Left forelimb (tissue), 1 donor: ENCODE data around the gene TNFRSF25.

ENCODE experiments used
- DNase-seq: peaks from one replicate; pipeline ENCODE4 v3.0.0-alpha.2; 2018; ENCODE audit warnings: low spot score

The TNFRSF25 gene

DNA sequence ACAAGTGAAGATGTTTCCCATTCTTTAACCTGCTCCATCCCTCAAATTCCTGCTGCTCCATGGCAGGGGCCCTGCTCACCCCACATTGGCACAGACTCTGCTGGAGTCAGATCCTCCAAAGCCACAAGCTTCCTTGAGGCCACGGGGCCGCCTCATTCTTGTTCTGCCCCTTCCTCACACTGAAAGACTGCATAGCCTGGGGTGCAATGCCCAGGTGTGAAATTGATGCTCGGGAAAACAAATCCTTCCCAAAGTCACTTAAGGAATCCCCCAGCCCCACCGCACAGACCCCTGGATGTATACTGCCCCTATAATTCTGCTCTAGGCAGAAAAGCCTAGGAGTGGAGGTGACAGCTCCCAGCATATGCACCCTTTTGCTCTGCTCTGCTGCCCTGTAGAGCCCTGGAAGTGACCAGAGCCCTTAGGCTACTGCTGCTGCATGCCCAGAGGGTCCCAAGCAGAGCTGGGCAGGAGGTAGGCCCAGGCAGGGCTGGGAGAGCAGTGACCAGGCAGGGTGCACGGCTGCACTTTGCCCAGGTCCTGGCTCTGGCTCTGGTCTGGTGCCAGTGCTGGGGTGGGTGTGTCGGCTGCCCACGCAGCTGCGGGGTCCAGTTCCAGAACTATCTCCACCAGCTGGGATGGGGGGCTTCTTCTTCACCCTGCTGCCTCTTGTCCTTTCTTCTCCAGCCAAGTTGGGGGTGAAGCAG, 47.9 kb downstream of the TNFRSF25 start:
- no peak for DNase-seq

DNA sequence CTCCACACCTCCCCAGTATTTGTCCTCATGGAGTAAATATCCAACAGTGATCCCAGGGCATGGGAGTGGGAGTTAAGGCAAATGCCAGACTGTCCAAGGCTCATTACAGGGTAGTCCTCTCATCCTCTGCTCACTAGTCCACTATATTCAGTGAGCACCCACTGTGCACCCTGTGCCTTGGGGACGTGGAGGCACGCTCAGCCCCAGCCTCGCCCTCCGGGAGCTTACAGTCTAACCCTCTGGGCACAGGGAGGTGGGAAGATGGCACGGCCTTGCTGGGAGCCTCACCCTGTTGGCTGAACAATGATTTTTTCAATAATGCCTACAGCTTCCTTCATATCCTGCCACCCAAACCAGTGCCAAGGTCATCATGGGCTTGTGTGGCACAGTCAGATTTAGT, 49.1 kb downstream of the TNFRSF25 start:
- DNase-seq: no peak

DNA sequence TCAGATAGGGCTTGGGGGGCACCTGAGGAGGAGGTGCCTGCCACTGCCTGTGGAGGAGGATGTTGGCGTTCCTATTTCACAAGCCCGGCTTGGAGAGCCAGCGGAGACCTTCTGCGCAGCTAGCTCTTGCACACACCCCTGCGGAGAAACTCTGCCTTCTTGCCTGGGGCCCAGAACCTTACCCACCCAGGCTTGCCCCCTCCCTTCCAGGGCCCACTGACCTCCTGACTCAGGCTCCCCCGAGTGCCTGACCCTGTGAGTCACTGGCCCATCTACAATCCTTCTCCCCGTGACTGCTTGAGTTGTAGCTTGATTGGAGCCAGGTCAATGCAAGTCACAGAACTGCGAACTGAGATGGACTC, 49.7 kb downstream of the TNFRSF25 start:
- no peak for DNase-seq

DNA sequence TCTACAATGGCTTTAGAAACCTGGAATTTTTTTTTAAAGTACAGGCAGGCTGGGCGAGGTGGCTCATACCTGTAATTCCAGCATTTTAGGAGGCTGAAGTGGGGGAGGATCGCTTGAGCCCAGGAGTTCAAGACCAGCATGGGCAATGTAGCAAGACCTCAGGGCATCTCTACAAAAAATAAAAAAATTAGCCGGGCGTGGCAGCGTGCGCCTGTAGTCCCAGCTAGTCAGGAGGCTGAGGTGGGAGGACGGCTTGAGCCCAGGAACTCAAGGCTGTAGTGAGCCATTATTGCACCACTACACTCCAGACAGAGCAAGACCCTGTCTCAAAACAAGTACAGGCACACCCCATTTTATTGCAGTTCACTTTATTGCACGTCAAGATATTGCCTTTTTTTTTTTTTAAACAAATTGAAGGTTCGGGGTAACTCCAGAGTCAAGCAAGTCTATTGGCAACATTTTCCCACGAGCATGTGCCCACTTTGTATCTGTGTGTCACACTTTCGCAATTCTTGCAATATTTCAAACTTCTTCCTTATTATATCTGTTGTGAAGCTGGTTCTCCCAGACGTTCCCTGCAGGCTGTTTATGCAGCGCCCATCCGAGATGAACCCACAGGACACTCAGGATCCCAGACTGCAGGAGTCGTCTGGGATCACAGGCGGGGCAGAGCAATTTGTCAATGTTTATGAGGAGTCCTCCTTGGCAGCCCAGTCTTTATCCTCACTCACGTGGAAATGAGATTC, 50.9 kb downstream of the TNFRSF25 start:
- DNase-seq: no peak

DNA sequence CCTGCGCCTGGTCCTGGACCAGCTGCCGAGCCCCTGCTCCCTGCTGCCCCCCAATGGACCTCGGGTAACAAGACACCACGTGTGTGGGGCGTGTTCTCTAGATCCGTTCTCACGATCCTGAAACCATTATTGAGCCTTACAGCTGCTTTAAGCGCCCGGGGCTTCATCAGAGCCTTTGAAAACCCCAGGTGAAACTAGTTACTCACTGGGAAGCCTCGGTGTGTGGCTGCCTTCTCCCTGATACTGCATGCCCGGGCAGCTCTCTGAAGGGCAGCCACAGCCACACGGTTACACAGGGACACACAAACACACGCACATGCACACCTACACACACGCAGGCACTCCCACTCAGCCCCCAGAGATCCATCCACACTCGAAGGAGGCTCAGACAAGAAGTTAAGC, 51.5 kb downstream of the TNFRSF25 start:
- no peak for DNase-seq

DNA sequence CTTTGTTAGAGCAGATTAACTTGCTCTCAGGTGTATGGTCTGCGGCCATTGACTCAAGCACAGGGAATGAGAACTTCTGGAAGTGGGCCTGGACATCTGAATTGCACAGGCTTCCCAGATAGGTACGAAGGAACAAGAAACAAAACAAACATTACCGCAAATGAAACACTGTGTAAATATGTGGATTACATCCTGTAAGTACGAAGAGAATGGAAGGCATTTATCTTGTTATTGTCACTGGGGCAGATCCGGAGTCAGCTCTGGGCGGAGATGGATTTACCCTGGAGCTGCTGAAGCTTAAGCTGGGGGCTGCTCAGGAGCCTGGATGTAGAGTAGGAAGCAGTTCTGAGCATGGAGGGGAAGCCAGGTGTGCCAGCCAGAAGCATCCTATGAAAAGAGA, 53.1 kb downstream of the TNFRSF25 start:
- no peak for DNase-seq
